Colonic mucosa (tissue), 4 donors: ENCODE results near the gene C6orf89. TPM values are rescaled to one million over a fixed set of nuclear protein-coding genes. Genes with fewer than 3 reads are reported as not detected.
"Not testable (repeated sequence)": the region's sequence is repeated elsewhere in the genome, so short reads cannot be mapped to it uniquely, and the experiment has no call there.

Source experiments
- DNase-seq: peaks from one replicate; pipeline ENCODE4 v3.0.0-alpha.2; 2020
- H3K27ac ChIP-seq: fragments of 200-600 bp; one replicate; pipeline ENCODE4 v1.8.0; 2021
- H3K27me3 ChIP-seq: fragments of 200-600 bp; one replicate; pipeline ENCODE4 v1.8.0; 2021
- H3K36me3 ChIP-seq: fragments of 200-600 bp; one replicate; pipeline ENCODE4 v1.8.0; 2021
- H3K4me1 ChIP-seq: fragments of 200-600 bp; one replicate; pipeline ENCODE4 v1.8.0; 2021; ENCODE audit warnings: mild to moderate bottlenecking
- H3K4me3 ChIP-seq: fragments of 200-600 bp; one replicate; pipeline ENCODE4 v1.8.0; 2021
- H3K9ac ChIP-seq, 2 donors: one replicate each; pipeline ENCODE4 v1.7.0; 2013; ENCODE audit warnings: control low read depth in 2 of 2, low read depth in 2 of 2, low read length in 2 of 2
- H3K9me3 ChIP-seq: fragments of 200-600 bp; one replicate; pipeline ENCODE4 v1.8.0; 2021
- CTCF ChIP-seq: fragments of 200-600 bp; IDR thresholded peaks from one replicate; pipeline ENCODE4 v1.8.0; 2022; ENCODE audit warnings: antibody characterized with exemption, mild to moderate bottlenecking
- intact Hi-C: fragments of 100-400 bp; cut with DNase I; formaldehyde crosslinking; loops from one replicate; pipeline ENCODE4 v1.14.1; 2022
- total RNA-seq, 2 donors: library from RNA; stranded (reverse); fragmentation: NEBNext Ultra II Directional in 1 of 2; extraction: Animal tissue kit (Norgen Biotek cat#: 25700) in 1 of 2; gene quantifications; one replicate each; pipeline ENCODE4 v1.2.1, GENCODE V29; 2021
- donor health status: healthy.
- donor health status: DM: no; HTN: no; CAD: no.
- donor health status: DM: no; HTN: no; CAD: no.

Gene C6orf89
- total RNA-seq, 2 donors from 2014 or later: 46.3 to 49.5 TPM

GRCh38 chr6:36884610-36885009, 1.1 kb upstream of the C6orf89 start:
- Histone ChIP-seq H3K9ac (no peak overlapping the region), H3K36me3 (no peaks in the 10 kb centered on the region), H3K4me1 (no peaks in the 10 kb centered on the region), H3K27ac (no peak overlapping the region), H3K9me3 (no peaks in the 10 kb centered on the region), H3K4me3 (no peak overlapping the region), H3K27me3 (no peaks in the 10 kb centered on the region)
- DNase-seq: no peak
- intact Hi-C loops: loop anchor here (2.0 to 5.0 kb wide), 2 partner anchors 134 to 323 kb away; no protein-coding TSS in a partner anchor
- TF ChIP-seq CTCF: no peak

GRCh38 chr6:36886950-36887618, 1.3 kb downstream of the C6orf89 start:
- no peak overlapping the region for H3K4me3 ChIP-seq
- H3K27me3 ChIP-seq: no peaks in the 10 kb centered on the region
- no peaks in the 10 kb centered on the region for H3K4me1 ChIP-seq
- no peaks in the 10 kb centered on the region for H3K36me3 ChIP-seq
- no peak overlapping the region for H3K27ac ChIP-seq
- TF ChIP-seq CTCF: no peak
- no peaks in the 10 kb centered on the region for H3K9me3 ChIP-seq
- no peak overlapping the region for H3K9ac ChIP-seq
- DNase-seq: no peak
- intact Hi-C loops: no loop called here

- H3K36me3 ChIP-seq: no peaks in the 10 kb centered on the region
- intact Hi-C loops: no loop called here
- no peaks in the 10 kb centered on the region for H3K27me3 ChIP-seq
- H3K9me3 ChIP-seq: no peaks in the 10 kb centered on the region
- DNase-seq: no peak
- H3K27ac ChIP-seq: no peak overlapping the region
- no peaks in the 10 kb centered on the region for H3K4me1 ChIP-seq
- H3K4me3 ChIP-seq: no peak overlapping the region
- H3K9ac ChIP-seq: no peak overlapping the region
- no peak for TF ChIP-seq CTCF
Observed at GRCh38 chr6:36888115-36888643, 2.4 kb downstream of the C6orf89 start.

GRCh38 chr6:36888654-36889481, 3.1 kb downstream of the C6orf89 start:
- TF ChIP-seq CTCF: no peak
- H3K27ac ChIP-seq: no peak overlapping the region
- H3K36me3 ChIP-seq: no peaks in the 10 kb centered on the region
- H3K27me3 ChIP-seq: no peaks in the 10 kb centered on the region
- H3K4me1 ChIP-seq: no peaks in the 10 kb centered on the region
- DNase-seq: no peak
- no peaks in the 10 kb centered on the region for H3K9me3 ChIP-seq
- H3K9ac ChIP-seq: no peak overlapping the region
- intact Hi-C loops: no loop called here
- H3K4me3 ChIP-seq: no peak overlapping the region

GRCh38 chr6:36890112-36890663, 4.4 kb downstream of the C6orf89 start:
- no peaks in the 10 kb centered on the region for H3K36me3 ChIP-seq
- TF ChIP-seq CTCF: no peak
- no peak for DNase-seq
- H3K27ac ChIP-seq: no peak overlapping the region
- H3K27me3 ChIP-seq: no peaks in the 10 kb centered on the region
- H3K9ac ChIP-seq: no peak overlapping the region
- H3K4me1 ChIP-seq: no peaks in the 10 kb centered on the region
- intact Hi-C loops: no loop called here
- H3K9me3 ChIP-seq: no peaks in the 10 kb centered on the region
- no peak overlapping the region for H3K4me3 ChIP-seq

GRCh38 chr6:36891153-36891552, 5.4 kb downstream of the C6orf89 start:
- H3K27me3 ChIP-seq, H3K4me3 ChIP-seq, H3K9ac ChIP-seq, DNase-seq, H3K27ac ChIP-seq, intact Hi-C loops, H3K9me3 ChIP-seq, H3K4me1 ChIP-seq, H3K36me3 ChIP-seq: not testable (repeated sequence)
